ENCODE results near the gene ATP10D.

ATP10D gene

GRCh38 chr4:47493238-47494123 lies 8.4 kb downstream of the ATP10D start:
- Histone ChIP-seq H3K27ac (ENCODE audit: poor library complexity, severe bottlenecking) (no peak overlapping the region), H3K9me3 (ENCODE audit: severe bottlenecking) (no peaks in the 10 kb centered on the region)
- DNase-seq (ENCODE audit: low spot score) = no peak

GRCh38 chr4:47494124-47494430 lies 9.0 kb downstream of the ATP10D start:
- Histone ChIP-seq H3K27ac (ENCODE audit: poor library complexity, severe bottlenecking) (no peak overlapping the region), H3K36me3 (ENCODE audit: low read depth) (no peaks in the 10 kb centered on the region), H3K9me3 (ENCODE audit: severe bottlenecking) (no peaks in the 10 kb centered on the region), H3K27me3 (ENCODE audit: insufficient read depth, poor library complexity, severe bottlenecking) (no peaks in the 10 kb centered on the region), H3K4me3 (ENCODE audit: severe bottlenecking) (no peak overlapping the region), H3K4me1 (ENCODE audit: insufficient read depth, poor library complexity, severe bottlenecking) (no peaks in the 10 kb centered on the region)
- DNase-seq (ENCODE audit: low spot score) = no peak
- no peak for ATAC-seq (ENCODE audit: low read depth)
- no peak for TF ChIP-seq CTCF (IDR thresholded peaks at IDR 0.05; ENCODE audit: poor library complexity, severe bottlenecking)

More at GRCh38 chr4:47493238-47494123, 8.4 kb downstream of the ATP10D start:
- no peak overlapping the region for H3K4me3 ChIP-seq (ENCODE audit: severe bottlenecking)
- no peaks in the 10 kb centered on the region for H3K36me3 ChIP-seq (ENCODE audit: low read depth)
- H3K27me3 ChIP-seq (ENCODE audit: insufficient read depth, poor library complexity, severe bottlenecking) = no peaks in the 10 kb centered on the region
- no peak for TF ChIP-seq CTCF (IDR thresholded peaks at IDR 0.05; ENCODE audit: poor library complexity, severe bottlenecking)
- no peaks in the 10 kb centered on the region for H3K4me1 ChIP-seq (ENCODE audit: insufficient read depth, poor library complexity, severe bottlenecking)
- no peak for ATAC-seq (ENCODE audit: low read depth)

GRCh38 chr4:47498899-47499298 lies 13.8 kb downstream of the ATP10D start:
- Histone ChIP-seq H3K9me3 (ENCODE audit: severe bottlenecking) (no peaks in the 10 kb centered on the region), H3K27ac (ENCODE audit: poor library complexity, severe bottlenecking) (no peak overlapping the region), H3K4me3 (ENCODE audit: severe bottlenecking) (no peak overlapping the region), H3K27me3 (ENCODE audit: insufficient read depth, poor library complexity, severe bottlenecking) (no peaks in the 10 kb centered on the region), H3K4me1 (ENCODE audit: insufficient read depth, poor library complexity, severe bottlenecking) (no peaks in the 10 kb centered on the region), H3K36me3 (ENCODE audit: low read depth) (no peaks in the 10 kb centered on the region)
- ATAC-seq (ENCODE audit: low read depth) (no peak), DNase-seq (ENCODE audit: low spot score) (no peak)
- TF ChIP-seq CTCF (IDR thresholded peaks at IDR 0.05; ENCODE audit: poor library complexity, severe bottlenecking) = no peak

GRCh38 chr4:47499700-47500099 lies 14.6 kb downstream of the ATP10D start:
- no peak overlapping the region for H3K4me3 ChIP-seq (ENCODE audit: severe bottlenecking)
- DNase-seq (ENCODE audit: low spot score) (no peak), ATAC-seq (ENCODE audit: low read depth) (no peak)
- no peaks in the 10 kb centered on the region for H3K27me3 ChIP-seq (ENCODE audit: insufficient read depth, poor library complexity, severe bottlenecking)
- no peaks in the 10 kb centered on the region for H3K9me3 ChIP-seq (ENCODE audit: severe bottlenecking)
- no peaks in the 10 kb centered on the region for H3K36me3 ChIP-seq (ENCODE audit: low read depth)
- H3K27ac ChIP-seq (ENCODE audit: poor library complexity, severe bottlenecking) = no peak overlapping the region
- no peaks in the 10 kb centered on the region for H3K4me1 ChIP-seq (ENCODE audit: insufficient read depth, poor library complexity, severe bottlenecking)
- no peak for TF ChIP-seq CTCF (IDR thresholded peaks at IDR 0.05; ENCODE audit: poor library complexity, severe bottlenecking)

- Histone ChIP-seq H3K9me3 (ENCODE audit: severe bottlenecking) (no peaks in the 10 kb centered on the region), H3K4me3 (ENCODE audit: severe bottlenecking) (no peak overlapping the region), H3K27me3 (ENCODE audit: insufficient read depth, poor library complexity, severe bottlenecking) (no peaks in the 10 kb centered on the region), H3K36me3 (ENCODE audit: low read depth) (no peaks in the 10 kb centered on the region), H3K4me1 (ENCODE audit: insufficient read depth, poor library complexity, severe bottlenecking) (no peaks in the 10 kb centered on the region), H3K27ac (ENCODE audit: poor library complexity, severe bottlenecking) (no peak overlapping the region)
- ATAC-seq (ENCODE audit: low read depth) = no peak
- DNase-seq (ENCODE audit: low spot score) = no peak
- TF ChIP-seq CTCF (IDR thresholded peaks at IDR 0.05; ENCODE audit: poor library complexity, severe bottlenecking) = no peak
Observed at GRCh38 chr4:47500776-47501175, 15.7 kb downstream of the ATP10D start.

All from RWPE2 (cell line).